Mesenchymal stem cell (in vitro differentiated cells and primary cell): Measurements from ENCODE around the gene PRR20G.

Experiments used
- DNase-seq: peaks from one replicate; pipeline ENCODE4 v3.0.0-alpha.2; 2013
- H2AFZ ChIP-seq: one replicate; pipeline ENCODE4 v1.6.1; 2013; ENCODE audit warnings: low read depth, mild to moderate bottlenecking, control low read depth, inconsistent platforms, low read length, moderate library complexity
- H2AK5ac ChIP-seq: 2 replicates; pipeline ENCODE4 v1.6.1; 2013; ENCODE audit warnings: low read length, moderate library complexity, mild to moderate bottlenecking, inconsistent platforms; ENCODE audit not compliant: severe bottlenecking
- H2BK120ac ChIP-seq: one replicate; pipeline ENCODE4 v1.6.1; 2013; ENCODE audit warnings: low read depth, mild to moderate bottlenecking, inconsistent platforms, low read length, moderate library complexity
- H2BK12ac ChIP-seq, 2 experiments: one replicate each; pipeline ENCODE4 v1.6.1; 2013; ENCODE audit warnings: inconsistent platforms in 2 of 2, low read length in 2 of 2, mild to moderate bottlenecking in 2 of 2, moderate library complexity in 2 of 2, control low read depth in 1 of 2
- H2BK15ac ChIP-seq: one replicate; pipeline ENCODE4 v1.6.1; 2013; ENCODE audit warnings: mild to moderate bottlenecking, low read depth, inconsistent platforms; ENCODE audit not compliant: poor library complexity, severe bottlenecking
- H2BK5ac ChIP-seq: 2 replicates; pipeline ENCODE4 v1.6.1; 2013; ENCODE audit warnings: low read depth, mild to moderate bottlenecking, low read length, control low read depth, inconsistent platforms; ENCODE audit not compliant: poor library complexity, severe bottlenecking
- H3K14ac ChIP-seq, 2 experiments: one replicate each; pipeline ENCODE4 v1.6.1; 2013; ENCODE audit warnings: inconsistent platforms in 2 of 2, low read length in 2 of 2, control low read depth in 1 of 2, mild to moderate bottlenecking in 1 of 2, moderate library complexity in 1 of 2
- H3K18ac ChIP-seq, 2 experiments: one replicate each; pipeline ENCODE4 v1.6.1; 2013; ENCODE audit warnings: inconsistent platforms in 2 of 2, low read length in 2 of 2, control low read depth in 1 of 2, low read depth in 1 of 2, mild to moderate bottlenecking in 1 of 2
- H3K23ac ChIP-seq, 2 experiments: one replicate each; pipeline ENCODE4 v1.6.1; 2013; ENCODE audit warnings: inconsistent platforms in 2 of 2, low read length in 2 of 2, mild to moderate bottlenecking in 2 of 2, moderate library complexity in 2 of 2, control low read depth in 1 of 2
- H3K27ac ChIP-seq: 2 replicates; pipeline ENCODE4 v1.5.1; 2013; ENCODE audit warnings: mild to moderate bottlenecking, moderate library complexity, low read length, control low read depth, inconsistent platforms; ENCODE audit not compliant: poor library complexity, severe bottlenecking
- H3K27me3 ChIP-seq, 2 experiments: 2 replicates each; pipeline versions ENCODE4 v1.6.1 to v1.7.0; 2013; ENCODE audit warnings: low read length in 2 of 2, mild to moderate bottlenecking in 2 of 2, moderate library complexity in 2 of 2, control low read depth in 1 of 2, inconsistent platforms in 1 of 2; ENCODE audit not compliant: control insufficient read depth in 1 of 2, insufficient read depth in 1 of 2
- H3K36me3 ChIP-seq, 2 experiments: 2 replicates each; pipeline versions ENCODE4 v1.6.1 to v1.7.0; 2013; ENCODE audit warnings: low read length in 2 of 2, control low read depth in 1 of 2, inconsistent platforms in 1 of 2, low read depth in 1 of 2, mild to moderate bottlenecking in 1 of 2; ENCODE audit not compliant: insufficient read depth in 2 of 2, control insufficient read depth in 1 of 2
- H3K4ac ChIP-seq, 2 experiments: one replicate each; pipeline ENCODE4 v1.6.1; 2013; ENCODE audit warnings: inconsistent platforms in 2 of 2, low read length in 2 of 2, mild to moderate bottlenecking in 2 of 2, moderate library complexity in 2 of 2, control low read depth in 1 of 2, low read depth in 1 of 2
- H3K4me1 ChIP-seq: 2 replicates; pipeline ENCODE4 v1.6.1; 2013; ENCODE audit warnings: low read depth, low read length, control low read depth; ENCODE audit not compliant: control insufficient read depth, insufficient read depth
- H3K4me2 ChIP-seq: 2 replicates; pipeline ENCODE4 v1.6.1; 2013; ENCODE audit warnings: low read length, mild to moderate bottlenecking, inconsistent platforms; ENCODE audit not compliant: poor library complexity, severe bottlenecking
- H3K4me3 ChIP-seq, 2 experiments: 2 replicates each; pipeline versions ENCODE4 v1.5.1 to v1.7.0; 2013; ENCODE audit warnings: low read length in 2 of 2, mild to moderate bottlenecking in 2 of 2, control low read depth in 1 of 2, low read depth in 1 of 2; ENCODE audit not compliant: insufficient read depth in 1 of 2
- H3K79me1 ChIP-seq: replicated peaks from 2 replicates; pipeline ENCODE4 v1.6.1; 2013; ENCODE audit warnings: mild to moderate bottlenecking, control low read depth, low read length, inconsistent platforms; ENCODE audit not compliant: poor library complexity, severe bottlenecking
- H3K9ac ChIP-seq: 2 replicates; pipeline ENCODE4 v1.7.0; 2013; ENCODE audit warnings: mild to moderate bottlenecking, low read length, moderate library complexity
- H3K9me3 ChIP-seq: 2 replicates; pipeline ENCODE4 v1.7.0; 2013; ENCODE audit warnings: mild to moderate bottlenecking, low read length; ENCODE audit not compliant: control insufficient read depth
- H4K8ac ChIP-seq: one replicate; pipeline ENCODE4 v1.6.1; 2013; ENCODE audit warnings: inconsistent platforms, mild to moderate bottlenecking, low read length, moderate library complexity
- H4K91ac ChIP-seq: one replicate; pipeline ENCODE4 v1.6.1; 2013; ENCODE audit warnings: mild to moderate bottlenecking, low read length, inconsistent platforms
- WGBS: methylation state at CpG from one replicate; pipeline ENCODE4 v1.1.7; 2013; ENCODE audit warnings: mixed read lengths; 5-methylcytosine and 5-hydroxymethylcytosine counted together

PRR20G gene

GRCh38 chr3:127253491-127253890 is 34.4 kb downstream of the PRR20G start:
- H2BK12ac ChIP-seq: no peak overlapping the region
- no peak overlapping the region for H2BK120ac ChIP-seq
- H2BK15ac ChIP-seq: no peak overlapping the region
- WGBS: 86% methylated on average over 7 of the region's 7 CpGs
- no peaks in the 10 kb centered on the region for H3K36me3 ChIP-seq
- no peak overlapping the region for H3K9ac ChIP-seq
- no peak overlapping the region for H2BK5ac ChIP-seq
- H3K14ac ChIP-seq: no peak overlapping the region
- no peak overlapping the region for H3K18ac ChIP-seq
- no peak overlapping the region for H2AFZ ChIP-seq
- H2AK5ac ChIP-seq: no peak overlapping the region
- H3K9me3 ChIP-seq: peaks cover 16% of the 10 kb centered on the region
- H3K4me1 ChIP-seq: no peaks in the 10 kb centered on the region
- H3K4me2 ChIP-seq: no peak overlapping the region
- no peak overlapping the region for H3K4me3 ChIP-seq
- H3K23ac ChIP-seq: no peak overlapping the region
- no peak overlapping the region for H3K27ac ChIP-seq
- H3K27me3 ChIP-seq: peaks cover 0 to 31% of the 10 kb centered on the region in 2 experiments
- DNase-seq: no peak
- H3K4ac ChIP-seq: no peak overlapping the region
- H3K79me1 ChIP-seq: no peaks in the 10 kb centered on the region
- no peak overlapping the region for H4K91ac ChIP-seq
- no peak overlapping the region for H4K8ac ChIP-seq

GRCh38 chr3:127252446-127252845 is 35.4 kb downstream of the PRR20G start:
- no peak overlapping the region for H4K8ac ChIP-seq
- H3K27ac ChIP-seq: no peak overlapping the region
- H3K27me3 ChIP-seq: peaks cover 0 to 25% of the 10 kb centered on the region in 2 experiments
- H4K91ac ChIP-seq: no peak overlapping the region
- WGBS: 43% methylated on average over 2 of the region's 2 CpGs
- H2BK120ac ChIP-seq: no peak overlapping the region
- H3K18ac ChIP-seq: no peak overlapping the region
- no peak overlapping the region for H2AK5ac ChIP-seq
- no peak overlapping the region for H3K14ac ChIP-seq
- no peak overlapping the region for H3K4me3 ChIP-seq
- H3K23ac ChIP-seq: no peak overlapping the region
- H3K4ac ChIP-seq: no peak overlapping the region
- H3K79me1 ChIP-seq: no peaks in the 10 kb centered on the region
- H2AFZ ChIP-seq: no peak overlapping the region
- H3K9ac ChIP-seq: no peak overlapping the region
- H3K9me3 ChIP-seq: peaks cover 24% of the 10 kb centered on the region
- no peak overlapping the region for H2BK15ac ChIP-seq
- no peak overlapping the region for H3K4me2 ChIP-seq
- H2BK12ac ChIP-seq: no peak overlapping the region
- H2BK5ac ChIP-seq: no peak overlapping the region
- DNase-seq: no peak
- no peaks in the 10 kb centered on the region for H3K4me1 ChIP-seq
- H3K36me3 ChIP-seq: no peaks in the 10 kb centered on the region

- Histone ChIP-seq H3K4me1 (no peaks in the 10 kb centered on the region), H3K18ac (no peak overlapping the region), H3K9me3 (peaks cover 45% of the 10 kb centered on the region), H2AK5ac (no peak overlapping the region), H4K8ac (no peak overlapping the region), H3K36me3 (no peaks in the 10 kb centered on the region), H3K23ac (no peak overlapping the region), H3K9ac (no peak overlapping the region), H3K79me1 (no peaks in the 10 kb centered on the region), H3K4me2 (no peak overlapping the region), H4K91ac (no peak overlapping the region), H2AFZ (no peak overlapping the region), H3K4ac (no peak overlapping the region), H2BK120ac (no peak overlapping the region), H3K27me3 (peaks cover 0 to 15% of the 10 kb centered on the region in 2 experiments), H3K27ac (no peak overlapping the region), H2BK15ac (no peak overlapping the region), H2BK12ac (no peak overlapping the region), H3K14ac (no peak overlapping the region), H2BK5ac (no peak overlapping the region), H3K4me3 (no peak overlapping the region)
- WGBS: 18% methylated on average over 1 of the region's 1 CpG
- no peak for DNase-seq
These were observed 37.8 kb downstream of the PRR20G start for GRCh38 chr3:127250032-127250431.

GRCh38 chr3:127247292-127247691 is 40.6 kb downstream of the PRR20G start:
- H4K8ac ChIP-seq: no peak overlapping the region
- no peak overlapping the region for H2BK15ac ChIP-seq
- H2AK5ac ChIP-seq: no peak overlapping the region
- no peak overlapping the region for H2BK120ac ChIP-seq
- DNase-seq: no peak
- H4K91ac ChIP-seq: no peak overlapping the region
- H3K4ac ChIP-seq: no peak overlapping the region
- no peaks in the 10 kb centered on the region for H3K36me3 ChIP-seq
- H3K18ac ChIP-seq: no peak overlapping the region
- no peak overlapping the region for H3K23ac ChIP-seq
- 50% methylated on average over 1 of the region's 1 CpG for WGBS
- H3K9ac ChIP-seq: no peak overlapping the region
- no peak overlapping the region for H2BK12ac ChIP-seq
- no peak overlapping the region for H3K4me2 ChIP-seq
- no peak overlapping the region for H3K4me3 ChIP-seq
- H2AFZ ChIP-seq: no peak overlapping the region
- H3K14ac ChIP-seq: no peak overlapping the region
- H3K4me1 ChIP-seq: no peaks in the 10 kb centered on the region
- H3K27me3 ChIP-seq: peaks cover 0 to under 1% of the 10 kb centered on the region in 2 experiments
- no peak overlapping the region for H2BK5ac ChIP-seq
- H3K27ac ChIP-seq: no peak overlapping the region
- H3K79me1 ChIP-seq: no peaks in the 10 kb centered on the region
- peaks cover 56% of the 10 kb centered on the region for H3K9me3 ChIP-seq
